Right renal cortex interstitium (tissue), 3 donors: Measurements from ENCODE around the gene RPE65. TPM values are rescaled to one million over a fixed set of nuclear protein-coding genes. Genes with fewer than 3 reads are reported as not detected.
"Not testable (repeated sequence)": the region's sequence is repeated elsewhere in the genome, so short reads cannot be mapped to it uniquely, and the experiment has no call there.

ENCODE experiments used
- DNase-seq, 3 donors: peaks; one replicate each; pipeline ENCODE4 v3.0.0-alpha.2; 2013; ENCODE audit warnings: low read depth in 3 of 3, low spot score in 2 of 3
- polyA plus RNA-seq, 3 donors: library from polyadenylated mRNA; unstranded; fragments of 120-200 nt; gene quantifications; one replicate each; pipeline ENCODE4 v1.2.1, GENCODE V29; 2013; ENCODE audit not compliant: insufficient read length in 3 of 3

Gene RPE65
- under 1 TPM; 0.11 to 0.14 (median 0.14) TPM for polyA plus RNA-seq

- peak in 1 of 3 donors; percentile 21 for DNase-seq
Measured at GRCh38 chr1:68449901-68450300, at the start of gene RPE65. TSS of gene RPE65 (minus strand) at chr1:68449954. CDS start at chr1:68449905, 49 bp downstream.

GRCh38 chr1:68497358-68497698, 47.6 kb upstream of the RPE65 start:
- no peak for DNase-seq

- peak; percentile 81 to 91 (median 83) for DNase-seq
Measured at GRCh38 chr1:68496680-68497357, 47.1 kb upstream of the RPE65 start, which contains the start of gene DEPDC1. TSS of gene DEPDC1 (minus strand) at chr1:68497082. CDS start at chr1:68496999, 83 bp downstream.

GRCh38 chr1:68495968-68496679, 46.4 kb upstream of the RPE65 start:
- DNase-seq, result no peak

GRCh38 chr1:68495532-68495931, 45.8 kb upstream of the RPE65 start:
- DNase-seq, result no peak

GRCh38 chr1:68493193-68493592, 43.4 kb upstream of the RPE65 start:
- DNase-seq, result no peak

GRCh38 chr1:68492255-68492654, 42.5 kb upstream of the RPE65 start:
- DNase-seq, result not testable (repeated sequence)

GRCh38 chr1:68490046-68490651, 40.4 kb upstream of the RPE65 start:
- no peak for DNase-seq

GRCh38 chr1:68485431-68486022, 35.8 kb upstream of the RPE65 start:
- DNase-seq, result no peak

- DNase-seq, result no peak
Measured at GRCh38 chr1:68484618-68485017, 34.9 kb upstream of the RPE65 start.

- no peak for DNase-seq
Measured at GRCh38 chr1:68481041-68481440, 31.3 kb upstream of the RPE65 start.

GRCh38 chr1:68479501-68479900, 29.7 kb upstream of the RPE65 start:
- DNase-seq, result no peak

- DNase-seq, result no peak
Measured at GRCh38 chr1:68478662-68479061, 28.9 kb upstream of the RPE65 start.

GRCh38 chr1:68476626-68477025, 26.9 kb upstream of the RPE65 start:
- DNase-seq, result not testable (repeated sequence)

- no peak for DNase-seq
Measured at GRCh38 chr1:68473060-68473459, 23.3 kb upstream of the RPE65 start.

- DNase-seq, result no peak
Measured at GRCh38 chr1:68470388-68470970, 20.7 kb upstream of the RPE65 start.

GRCh38 chr1:68464891-68465290, 15.1 kb upstream of the RPE65 start:
- DNase-seq, result no peak

- no peak for DNase-seq
Measured at GRCh38 chr1:68460935-68461334, 11.2 kb upstream of the RPE65 start.

- DNase-seq, result no peak
Measured at GRCh38 chr1:68459796-68460195, 10.0 kb upstream of the RPE65 start.

- no peak for DNase-seq
Measured at GRCh38 chr1:68459091-68459490, 9.3 kb upstream of the RPE65 start.

- DNase-seq, result no peak
Measured at GRCh38 chr1:68456202-68456601, 6.4 kb upstream of the RPE65 start.
